HCT116 (cell line): ENCODE data around the gene MYEF2.

Source experiments
- CTCF ChIP-seq, 3 experiments: fragments of 200-600 bp in 1 of 3; sonication (generic) in 1 of 3; IDR thresholded peaks in 2 of 3; conservative IDR thresholded peaks in 1 of 3; 2 replicates each; pipeline ENCODE4 v1.5.1; 2012 to 2017; ENCODE audit warnings: low read depth in 2 of 3, low read length in 2 of 3, antibody characterized with exemption in 1 of 3, borderline replicate concordance in 1 of 3, control low read depth in 1 of 3, mild to moderate bottlenecking in 1 of 3, mixed read lengths in 1 of 3, mixed run types in 1 of 3, moderate library complexity in 1 of 3; ENCODE audit not compliant: insufficient read depth in 1 of 3
- EZH2 ChIP-seq: fragments of 200-600 bp; sonication (generic); IDR thresholded peaks from 2 replicates; pipeline ENCODE4 v1.6.1; 2017; ENCODE audit warnings: antibody characterized with exemption, mixed run types
- POLR2A ChIP-seq: IDR thresholded peaks from 2 replicates; pipeline ENCODE4 v1.7.0; 2011; ENCODE audit warnings: borderline replicate concordance; ENCODE audit not compliant: insufficient read depth, insufficient read length; ENCODE audit errors: extremely low read depth
- POLR2AphosphoS5 ChIP-seq: IDR thresholded peaks from 2 replicates; pipeline ENCODE4 v1.6.1; 2011; ENCODE audit warnings: mild to moderate bottlenecking, low read depth, low read length, moderate library complexity
- REST ChIP-seq: IDR thresholded peaks from 2 replicates; pipeline ENCODE4 v1.6.1; 2012; ENCODE audit warnings: low read depth

- TF ChIP-seq POLR2A (no peak), REST (no peak), CTCF (IDR thresholded peaks at IDR 0.05 in 2 of 3, conservative IDR thresholded peaks at IDR 0.05 in 1 of 3; ENCODE audit: borderline replicate concordance in 1 of 3, insufficient read depth in 1 of 3, low read depth in 2 of 3, low read length in 2 of 3) (no peak), EZH2 (no peak), POLR2AphosphoS5 (no peak)
Measured at GRCh38 chr15:48090666-48091065, 87.4 kb downstream of the MYEF2 start.
